A549 (cell line): ENCODE measurements around the gene GRIK5. TPM values are rescaled to one million over a fixed set of nuclear protein-coding genes. Genes with fewer than 3 reads are reported as not detected.

Experiments used
- ATAC-seq, 2 experiments: fragments of 200-7000 bp in 1 of 2; fragments of >200 bp in 1 of 2; cut with Nextera tagmentation in 1 of 2; cut with Tn5 transposase in 1 of 2; 3 replicates each; pipeline versions ENCODE4 v1.8.0 to v1.9.1; 2018 to 2020; ENCODE audit warnings: mild to moderate bottlenecking in 1 of 2, moderate library complexity in 1 of 2
- CTCF ChIA-PET: fragments of 300-600 bp; sonication (Branson Sonifier 250); formaldehyde crosslinking; extraction: SDS; loops from one replicate; lab custom pipeline; 2021; ENCODE audit warnings: antibody characterized with exemption, inconsistent platforms; lab: Yijun Ruan, JAX
- POLR2A ChIA-PET: fragments of 350-600 bp; formaldehyde crosslinking; extraction: SDS; loops from one replicate; lab custom pipeline; 2021; ENCODE audit warnings: antibody characterized with exemption, inconsistent platforms; lab: Yijun Ruan, JAX
- DNase-seq, 2 experiments: peaks; one replicate each; pipeline versions ENCODE4 v3.0.0 to v3.0.0-alpha.2; 2011 to 2016; ENCODE audit warnings: low read depth in 1 of 2, low spot score in 1 of 2
- FAIRE-seq: peaks from 2 replicates; lab custom pipeline; 2011; peaks lifted over from hg19 to GRCh38; lab: Jason Lieb, UNC
- H3K27ac ChIP-seq, 2 experiments: fragments of >200 bp; sonication (Bioruptor Twin); formaldehyde crosslinking; 3 replicates each; pipeline ENCODE4 v1.5.1; 2016 to 2017
- H3K4me1 ChIP-seq: fragments of >200 bp; sonication (Bioruptor Twin); formaldehyde crosslinking; 3 replicates; pipeline ENCODE4 v1.6.1; 2016
- H3K4me2 ChIP-seq: fragments of >200 bp; sonication (Bioruptor Twin); formaldehyde crosslinking; 3 replicates; pipeline ENCODE4 v1.6.1; 2016
- H3K4me3 ChIP-seq: fragments of >200 bp; sonication (Bioruptor Twin); formaldehyde crosslinking; 3 replicates; pipeline ENCODE4 v1.5.1; 2016
- H3K9me3 ChIP-seq: fragments of >200 bp; sonication (Bioruptor Twin); formaldehyde crosslinking; 3 replicates; pipeline ENCODE4 v1.6.1; 2016
- BCL3 ChIP-seq: fragments of >200 bp; sonication (Bioruptor Twin); formaldehyde crosslinking; IDR thresholded peaks from 3 replicates; pipeline ENCODE4 v1.6.1; 2016
- CBX8 ChIP-seq: fragments of 200-600 bp; sonication (generic); IDR thresholded peaks from 2 replicates; pipeline ENCODE4 v1.6.1; 2016
- CEBPB ChIP-seq, 2 experiments: fragments of >200 bp in 1 of 2; sonication (Bioruptor Twin) in 1 of 2; formaldehyde crosslinking in 1 of 2; IDR thresholded peaks; 2 replicates each; pipeline ENCODE4 v1.6.1; 2012 to 2016
- CHD4 ChIP-seq: fragments of 200-600 bp; sonication (generic); IDR thresholded peaks from 2 replicates; pipeline ENCODE4 v1.6.1; 2016; ENCODE audit warnings: antibody characterized with exemption, mild to moderate bottlenecking, borderline replicate concordance
- EHF ChIP-seq: fragments of 250-450 bp; sonication (Bioruptor Pico); IDR thresholded peaks from 2 replicates; pipeline ENCODE4 v1.5.0; 2020; ENCODE audit warnings: mild to moderate bottlenecking
- FOSB ChIP-seq: fragments of 250-450 bp; sonication (Bioruptor Pico); IDR thresholded peaks from 2 replicates; pipeline ENCODE4 v1.5.0; 2020; ENCODE audit warnings: mild to moderate bottlenecking, moderate library complexity
- HMGXB4 ChIP-seq: fragments of 250-450 bp; sonication (Bioruptor Pico); IDR thresholded peaks from 2 replicates; pipeline ENCODE4 v1.5.0; 2021; ENCODE audit warnings: mild to moderate bottlenecking, moderate library complexity, borderline replicate concordance
- HOXA7 ChIP-seq: fragments of 250-450 bp; sonication (Bioruptor Pico); IDR thresholded peaks from 2 replicates; pipeline ENCODE4 v1.5.0; 2020; ENCODE audit warnings: mild to moderate bottlenecking, moderate library complexity
- HOXB5 ChIP-seq: fragments of 250-450 bp; sonication (Bioruptor Pico); IDR thresholded peaks from 2 replicates; pipeline ENCODE4 v1.5.0; 2020; ENCODE audit warnings: mild to moderate bottlenecking, moderate library complexity
- JUNB ChIP-seq: fragments of >200 bp; sonication (Bioruptor Twin); formaldehyde crosslinking; IDR thresholded peaks from 2 replicates; pipeline ENCODE4 v1.6.1; 2016
- KDM1A ChIP-seq: fragments of 200-600 bp; sonication (generic); IDR thresholded peaks from 2 replicates; pipeline ENCODE4 v1.6.1; 2016; ENCODE audit warnings: low read depth, mild to moderate bottlenecking
- MAX ChIP-seq: IDR thresholded peaks from 2 replicates; pipeline ENCODE4 v1.6.1; 2012
- MYC ChIP-seq: IDR thresholded peaks from 2 replicates; pipeline ENCODE4 v1.6.1; 2012; ENCODE audit warnings: mild to moderate bottlenecking, inconsistent platforms, low read length, improper control_type of control experiment, borderline replicate concordance
- NFE2L2 ChIP-seq: fragments of 150-350 bp; conservative IDR thresholded peaks from 2 replicates; pipeline ENCODE4 v1.6.1; 2014; ENCODE audit warnings: low read length
- PBX3 ChIP-seq: IDR thresholded peaks from 2 replicates; pipeline ENCODE4 v1.6.1; 2012
- PHF8 ChIP-seq: fragments of 200-600 bp; sonication (generic); IDR thresholded peaks from 2 replicates; pipeline ENCODE4 v1.6.1; 2016; ENCODE audit warnings: low read depth, mild to moderate bottlenecking, antibody characterized with exemption, moderate library complexity, borderline replicate concordance
- RAD21 ChIP-seq, 2 experiments: fragments of >200 bp in 1 of 2; sonication (Bioruptor Twin) in 1 of 2; formaldehyde crosslinking in 1 of 2; IDR thresholded peaks in 1 of 2; conservative IDR thresholded peaks in 1 of 2; 2 replicates in 1 of 2; 3 replicates in 1 of 2; pipeline ENCODE4 v1.6.1; 2012 to 2018; ENCODE audit warnings: inconsistent platforms in 1 of 2
- RARB ChIP-seq: fragments of 250-450 bp; sonication (Bioruptor Pico); IDR thresholded peaks from 2 replicates; pipeline ENCODE4 v1.8.0; 2021; ENCODE audit warnings: mild to moderate bottlenecking, moderate library complexity
- RCOR1 ChIP-seq: fragments of 150-350 bp; IDR thresholded peaks from 2 replicates; pipeline ENCODE4 v1.6.1; 2014; ENCODE audit warnings: antibody characterized with exemption, low read length, low read depth
- RFX5 ChIP-seq: fragments of 450-650 bp; IDR thresholded peaks from 2 replicates; pipeline ENCODE4 v1.7.1; 2014; ENCODE audit warnings: antibody characterized with exemption, mild to moderate bottlenecking, moderate library complexity
- RNF2 ChIP-seq: fragments of 200-600 bp; sonication (generic); IDR thresholded peaks from 2 replicates; pipeline ENCODE4 v1.6.1; 2016; ENCODE audit warnings: low read depth, mild to moderate bottlenecking, antibody characterized with exemption, moderate library complexity, borderline replicate concordance
- TP53 ChIP-seq: fragments of 250-450 bp; sonication (Bioruptor Pico); IDR thresholded peaks from 2 replicates; pipeline ENCODE4 v1.5.0; 2021; ENCODE audit warnings: mild to moderate bottlenecking, moderate library complexity
- ZNF302 ChIP-seq: fragments of 250-450 bp; sonication (Bioruptor Pico); IDR thresholded peaks from 2 replicates; pipeline ENCODE4 v1.9.0; 2021; ENCODE audit warnings: inconsistent platforms, mild to moderate bottlenecking, moderate library complexity
- WGBS: methylation state at CpG from one replicate; pipeline ENCODE4 v1.1.6; 2017; ENCODE audit errors: missing lambda C conversion rate; 5-methylcytosine and 5-hydroxymethylcytosine counted together
- polyA plus RNA-seq, 4 experiments: library from polyadenylated mRNA; depleted of rRNA in 3 of 4; stranded (reverse); fragments of >200 nt; fragmentation: RNase III in 1 of 4; extraction: RNeasy Plus Mini Kit Qiagen cat#74134 plus additional on column Dnase treatment in 1 of 4; gene quantifications; 2 replicates in 3 of 4; 3 replicates in 1 of 4; pipeline ENCODE4 v1.2.3, GENCODE V29; 2011 to 2017

Gene GRIK5
- polyA plus RNA-seq, 2 of the 4 experiments (the other 2 are of a cell fraction), result 0.22 to 0.54 TPM

- FAIRE-seq, result no peak
- H3K4me3 ChIP-seq, result no peak overlapping the region
- no peak for TF ChIP-seq RNF2
- TF ChIP-seq, all 56 proteins: peak for 0
- WGBS, result 90% methylated on average over 16 of the region's 16 CpGs
- Histone ChIP-seq H3K4me2 (no peak overlapping the region), H3K27ac (no peak overlapping the region), H3K9me3 (no peaks in the 10 kb centered on the region), H3K4me1 (peaks cover 33% of the 10 kb centered on the region)
- no peak for DNase-seq
- CTCF ChIA-PET, result interaction anchor here (0.6 to 6.8 kb wide), 10 partner anchors 15 to 114 kb away, joined by 3 to 78 read pairs (median 6); no protein-coding TSS in a partner anchor
- POLR2A ChIA-PET, result interaction anchor here (1.1 kb wide), 1 partner anchor 18 kb away, joined by 4 read pairs; no protein-coding TSS in a partner anchor
- ATAC-seq, result no peak
Observed at GRCh38 chr19:42079276-42079669, 9.3 kb upstream of the GRIK5 start.

- no peak overlapping the region for H3K4me3 ChIP-seq
- H3K4me1 ChIP-seq, result peaks cover 33% of the 10 kb centered on the region
- TF ChIP-seq PHF8 (no peak), KDM1A (no peak), CHD4 (no peak), CEBPB (IDR thresholded peaks at IDR 0.05) (no peak), EHF (no peak), CBX8 (no peak), MYC (no peak), ZNF302 (CRISPR knock-in tag) (no peak), BCL3 (no peak), HOXA7 (CRISPR knock-in tag) (no peak), RARB (no peak), RNF2 (no peak), RCOR1 (no peak), PBX3 (no peak)
- H3K9me3 ChIP-seq, result no peaks in the 10 kb centered on the region
- no peak overlapping the region for H3K27ac ChIP-seq
- WGBS, result 83% methylated on average over 15 of the region's 15 CpGs
- H3K4me2 ChIP-seq, result peak overlapping the region; percentile 99; the same call in 1 of the 3 replicates
- no peak for DNase-seq
- POLR2A ChIA-PET, result interaction anchor here (1.1 kb wide), 1 partner anchor 18 kb away, joined by 4 read pairs; no protein-coding TSS in a partner anchor
- no peak for ATAC-seq
- FAIRE-seq, result no peak
- CTCF ChIA-PET, result interaction anchor here (1.0 to 6.8 kb wide), 9 partner anchors 16 to 106 kb away, joined by 3 to 78 read pairs (median 5); no protein-coding TSS in a partner anchor
Observed at GRCh38 chr19:42078538-42079275, 8.7 kb upstream of the GRIK5 start.

- no peak for FAIRE-seq
- Histone ChIP-seq H3K27ac (peak overlapping the region in 1 of 2 experiments; percentile 91; a peak in 2 of 6 replicates), H3K4me2 (peak overlapping the region; percentile 99), H3K4me1 (peaks cover 33% of the 10 kb centered on the region), H3K9me3 (no peaks in the 10 kb centered on the region), H3K4me3 (no peak overlapping the region)
- 92% methylated on average over 1 of the region's 1 CpG for WGBS
- no peak for DNase-seq
- TF ChIP-seq MAX (no peak), RAD21 (conservative IDR thresholded peaks at IDR 0.05 in 1 of 2, IDR thresholded peaks at IDR 0.05 in 1 of 2) (no peak), NFE2L2 (no peak), CEBPB (IDR thresholded peaks at IDR 0.05) (no peak), JUNB (no peak), KDM1A (no peak), RFX5 (no peak), FOSB (CRISPR knock-in tag) (no peak), TP53 (CRISPR knock-in tag) (no peak), HOXB5 (CRISPR knock-in tag) (no peak), HMGXB4 (CRISPR knock-in tag) (no peak)
- CTCF ChIA-PET, result interaction anchor here (1.0 to 6.8 kb wide), 6 partner anchors 17 to 107 kb away, joined by 3 to 78 read pairs (median 6); no protein-coding TSS in a partner anchor
- no peak for ATAC-seq
- POLR2A ChIA-PET, result no interaction called here
Observed at GRCh38 chr19:42078058-42078457, 8.1 kb upstream of the GRIK5 start.
